ENCODE data around the gene PICALM.

PICALM gene

DNA sequence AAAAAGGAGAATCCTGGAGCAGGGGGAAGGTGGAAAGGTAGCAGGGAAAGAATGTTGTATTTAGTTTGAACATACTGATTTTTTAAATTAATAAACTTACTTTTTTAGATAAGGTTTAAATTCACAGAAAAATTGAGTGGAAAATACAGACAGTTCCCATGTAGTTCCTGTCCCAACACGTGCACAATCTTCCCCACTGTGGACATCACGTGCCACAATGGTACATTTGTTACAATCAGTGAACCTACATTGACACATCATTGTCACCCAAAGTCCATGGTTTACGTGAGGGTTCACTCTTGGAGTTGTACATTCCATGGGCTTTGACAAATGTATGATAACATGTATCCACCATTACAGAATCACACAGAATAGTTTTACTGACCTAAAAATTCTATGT lies 10.5 kb upstream of the PICALM start:
- DNase-seq: no peak

DNA sequence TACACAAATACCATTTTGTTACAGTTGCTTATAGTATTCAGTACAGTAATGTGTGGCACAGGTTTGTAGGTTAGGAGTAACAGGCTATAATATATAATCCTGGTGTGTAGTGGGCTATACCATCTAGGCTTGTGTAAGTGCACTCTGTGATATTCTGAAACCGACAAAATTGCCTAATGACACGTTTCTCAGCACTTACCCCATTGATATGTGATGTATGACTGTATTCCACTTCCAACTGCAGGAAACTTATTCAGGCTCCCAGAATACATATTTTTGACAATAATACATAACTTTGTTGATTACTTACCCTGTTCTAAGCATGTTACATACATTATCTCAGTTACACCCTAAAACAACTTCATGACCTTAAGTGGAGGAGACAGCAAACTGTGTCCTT lies 5.1 kb upstream of the PICALM start:
- no peak for DNase-seq

DNA sequence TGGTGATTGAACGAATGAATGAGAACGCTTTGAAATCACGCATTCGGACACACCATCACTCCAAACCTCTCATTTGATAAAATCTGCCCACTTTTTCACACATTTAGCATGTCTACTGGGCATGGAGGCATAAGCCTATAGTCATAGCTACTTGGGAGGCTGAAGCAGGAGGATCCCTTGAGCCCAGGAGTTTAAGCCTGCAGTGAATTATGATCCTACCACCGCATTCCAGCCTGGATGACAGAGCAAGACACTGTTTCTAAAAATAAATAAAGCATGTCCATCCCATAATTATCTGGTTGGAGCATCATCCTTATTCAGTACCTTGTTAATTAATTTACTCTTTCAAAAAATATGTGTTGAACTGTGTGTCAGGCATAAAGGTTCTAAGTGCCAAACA lies 3.3 kb upstream of the PICALM start:
- no peak for DNase-seq

DNA sequence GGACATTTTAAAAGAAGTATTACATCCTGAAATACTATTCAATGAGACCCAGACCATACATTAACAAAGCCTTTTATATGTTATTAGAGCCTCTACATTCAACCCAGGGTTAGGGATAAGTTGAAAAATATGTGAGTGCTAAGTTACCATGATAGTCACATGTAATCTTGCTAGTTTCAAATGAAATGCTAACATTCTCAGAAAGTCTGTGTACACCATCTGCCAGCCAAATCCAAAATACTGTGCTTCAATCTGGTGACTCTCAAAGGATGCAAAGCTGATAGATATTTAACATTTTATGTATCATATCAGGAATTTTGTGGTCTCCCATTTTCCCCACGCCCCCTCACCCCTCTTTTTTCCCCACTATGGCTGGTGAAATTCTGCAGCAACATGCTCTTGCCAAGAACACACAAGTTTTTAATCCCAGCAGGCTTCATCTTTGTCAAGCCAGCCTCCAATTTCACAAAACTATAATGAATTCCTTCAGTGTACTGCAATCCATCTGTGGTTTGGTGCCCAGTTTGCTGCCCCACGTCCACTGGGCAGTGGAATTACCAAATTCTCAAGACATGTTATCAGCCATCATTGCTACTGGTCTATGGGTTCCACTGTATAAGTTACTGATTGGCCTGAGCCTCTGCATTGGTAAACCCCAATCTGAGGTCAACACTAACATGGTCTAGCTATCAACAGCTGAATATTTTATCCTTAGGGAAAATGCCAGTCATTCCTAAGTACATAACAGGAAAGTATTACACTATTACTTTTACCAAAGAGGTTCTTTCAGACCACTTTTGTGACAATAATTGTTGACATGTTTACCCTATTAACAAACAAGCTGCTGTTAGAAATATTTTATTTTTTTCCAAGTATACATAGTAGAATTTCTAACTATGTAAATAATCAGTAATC lies 1.5 kb upstream of the PICALM start:
- no peak for DNase-seq

DNA sequence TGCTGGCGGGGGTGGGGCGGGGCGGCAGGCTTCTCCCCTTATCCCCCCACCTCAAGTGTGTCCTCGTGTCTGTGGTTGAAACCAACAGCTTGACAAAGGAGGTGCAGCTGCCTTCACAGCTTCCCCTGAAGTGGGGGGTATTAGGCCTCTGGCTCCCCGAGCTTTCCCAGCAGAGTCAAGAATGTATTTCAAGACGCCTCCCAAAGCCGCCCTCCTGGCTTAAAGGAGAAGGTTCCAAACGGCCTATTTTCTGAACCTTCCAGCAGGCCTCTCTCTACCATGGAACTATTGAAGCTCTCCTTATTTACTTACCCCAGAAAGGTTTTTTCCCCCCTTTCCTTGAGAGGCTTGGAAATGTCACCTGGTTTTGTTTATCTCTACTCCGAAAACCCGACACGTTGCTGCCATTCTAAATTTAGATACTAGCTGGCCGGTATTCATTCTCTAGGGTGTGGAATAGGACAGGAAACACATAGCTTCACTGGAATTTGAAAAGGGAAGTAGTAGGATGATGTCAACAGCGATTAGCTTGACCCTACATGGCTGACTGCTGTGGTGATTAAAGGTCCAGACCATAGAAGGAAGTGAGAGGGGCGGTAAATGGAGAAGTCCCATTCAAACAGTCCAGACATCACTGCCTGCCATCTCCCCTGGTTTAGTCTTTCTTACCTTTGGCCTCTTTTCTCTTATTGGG lies 671 bp upstream of the PICALM start:
- DNase-seq: peak; percentile 88 to 94

DNA sequence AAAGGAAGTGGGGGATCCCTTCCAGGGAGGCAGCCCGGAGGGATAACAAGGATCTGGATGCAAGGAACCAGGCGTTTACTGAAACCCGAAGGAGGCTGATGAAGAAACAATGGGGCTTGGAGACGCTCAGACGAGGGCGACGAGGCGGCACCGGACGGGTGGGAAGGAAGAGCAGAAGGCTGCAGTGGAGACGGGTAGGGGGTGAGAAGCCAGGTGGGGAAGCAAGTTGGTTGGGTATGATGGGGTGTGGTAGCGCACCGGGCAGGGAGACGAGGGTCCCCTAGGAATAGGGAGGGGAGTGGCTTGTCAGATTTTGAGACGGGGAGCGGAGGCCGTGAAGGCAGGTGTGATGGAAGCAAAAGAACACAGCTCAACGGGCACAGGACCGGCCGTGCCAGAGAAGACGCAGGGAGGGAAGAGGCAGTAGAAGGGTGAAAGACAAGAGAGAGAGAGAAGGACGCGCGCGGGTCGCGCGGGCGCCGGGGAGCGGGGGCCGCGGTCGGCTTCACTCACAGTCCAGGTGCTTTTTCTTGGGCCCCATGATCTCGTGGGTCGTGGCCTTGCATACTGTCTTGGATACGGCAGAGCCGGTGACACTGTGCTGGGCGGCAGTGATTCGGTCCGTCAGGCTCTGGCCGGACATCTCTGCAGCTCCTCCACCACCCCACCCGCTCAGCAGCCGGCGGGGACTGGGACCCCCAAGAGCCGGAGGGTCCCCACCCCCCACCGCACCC lies 579 bp downstream of the PICALM start:
- DNase-seq: peak in 1 of 2 experiments; percentile 61

DNA sequence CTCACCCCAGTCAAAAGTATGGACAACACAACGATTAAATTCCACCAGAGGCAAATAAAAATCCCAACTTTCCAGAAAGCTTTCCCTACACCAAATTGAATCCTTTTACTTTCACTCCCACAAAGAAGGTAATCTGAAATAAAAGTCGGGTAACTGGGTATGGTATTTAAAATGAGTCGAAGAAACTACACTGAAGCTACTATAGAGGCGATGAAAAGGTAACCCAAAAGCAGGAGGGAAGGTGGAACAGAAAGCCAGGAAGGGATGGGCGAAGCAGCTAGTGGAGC lies 1.1 kb downstream of the PICALM start:
- DNase-seq: no peak

DNA sequence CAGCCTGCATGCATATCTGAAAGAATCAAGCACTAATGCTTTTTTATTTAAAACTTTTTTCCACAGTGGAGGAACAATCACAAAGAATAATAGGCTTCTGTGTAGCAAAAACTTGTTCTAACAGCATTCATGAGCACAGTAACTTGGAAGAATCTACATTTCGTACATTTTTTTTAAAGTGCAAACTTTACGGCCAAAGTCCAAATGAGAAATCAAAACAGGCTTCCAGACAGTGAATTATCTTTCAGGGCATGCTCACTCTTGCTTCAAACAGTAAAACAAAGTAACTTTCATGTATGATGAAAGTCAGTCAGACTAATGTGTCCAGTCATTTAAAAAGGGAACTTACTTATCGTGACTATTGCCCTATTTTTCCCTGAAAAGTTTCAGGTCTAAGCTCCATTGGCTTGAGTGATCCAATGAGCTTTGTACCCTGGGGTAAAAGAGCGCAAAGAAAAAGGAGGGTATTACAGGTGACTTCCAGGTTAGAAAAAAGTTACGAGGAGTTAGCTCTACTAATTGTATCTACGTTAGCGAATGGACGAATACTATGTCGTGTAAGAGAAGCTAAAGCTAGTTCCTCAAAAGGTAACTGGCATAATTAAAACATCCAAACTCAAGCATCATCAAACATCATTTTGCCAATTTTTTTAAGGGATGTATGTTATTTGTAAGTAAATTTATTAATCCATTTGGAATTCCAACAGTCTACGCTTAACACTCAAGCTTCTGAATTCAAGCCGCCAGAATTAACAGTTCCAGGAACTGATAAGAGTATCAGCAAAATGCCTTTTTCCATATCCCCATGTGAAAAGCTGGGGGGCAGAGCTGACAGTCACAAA lies 1.7 kb downstream of the PICALM start:
- DNase-seq: no peak

DNA sequence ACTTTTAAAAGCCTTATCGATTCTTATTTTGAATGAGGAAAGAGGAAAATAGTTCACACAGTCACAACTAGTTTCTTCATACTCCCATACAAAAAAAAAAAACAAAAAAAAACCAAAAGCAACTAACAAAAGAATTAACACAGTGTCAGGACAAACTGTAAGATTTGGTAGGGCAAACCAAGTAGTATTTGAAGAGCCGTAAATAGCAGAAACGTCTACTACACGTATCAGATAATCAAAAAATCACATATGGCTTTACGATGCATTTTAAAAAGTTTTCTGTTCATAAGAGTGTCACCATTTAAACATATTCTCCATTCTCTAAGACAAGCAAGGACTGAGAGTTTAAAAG lies 2.3 kb downstream of the PICALM start:
- DNase-seq: no peak

DNA sequence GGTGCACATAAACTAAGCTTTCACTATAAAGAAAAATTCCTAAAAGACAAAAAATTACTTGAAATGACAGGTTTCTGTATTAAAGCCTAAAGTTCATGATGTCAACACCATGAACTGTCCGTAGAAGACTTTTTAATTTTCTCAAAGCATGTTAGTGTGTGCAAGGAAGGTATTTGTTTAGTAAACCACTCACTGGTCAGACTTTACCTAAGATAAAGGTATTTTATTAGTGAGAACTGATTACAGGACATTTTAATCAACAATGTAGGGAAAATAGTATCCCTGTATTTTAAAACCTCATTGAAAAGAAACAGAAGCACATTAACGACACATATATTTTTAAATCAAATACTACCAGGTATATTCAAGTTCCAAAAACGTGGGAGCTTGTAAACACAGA lies 2.9 kb downstream of the PICALM start:
- no peak for DNase-seq

DNA sequence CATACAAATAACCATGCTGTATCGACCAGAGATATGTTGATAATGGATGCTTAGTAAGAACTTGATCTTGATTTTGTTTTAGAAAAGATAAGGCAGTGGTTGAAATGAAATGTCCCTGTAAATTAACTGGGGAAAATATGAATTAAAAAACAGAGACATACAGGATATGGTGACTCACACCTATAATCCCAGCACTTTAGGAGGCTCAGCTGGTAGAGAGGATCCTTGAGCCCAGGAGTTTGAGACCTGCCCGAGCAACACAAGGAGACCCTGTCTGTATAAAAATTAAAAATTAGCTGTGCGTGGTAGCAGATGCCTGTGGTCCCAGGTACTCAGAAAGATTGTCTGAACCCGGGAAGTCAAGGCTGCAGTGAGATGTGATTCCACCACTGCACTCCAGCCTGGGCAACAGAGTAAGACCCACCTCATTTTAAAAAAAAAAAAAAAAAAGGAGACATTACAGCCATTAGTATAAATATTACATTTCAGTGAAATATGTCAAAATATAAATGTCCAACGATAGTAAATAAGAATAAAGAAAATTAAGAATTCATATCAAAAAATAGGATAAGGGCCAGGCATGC lies 4.6 kb downstream of the PICALM start:
- peak in 1 of 2 experiments; percentile 30 for DNase-seq

DNA sequence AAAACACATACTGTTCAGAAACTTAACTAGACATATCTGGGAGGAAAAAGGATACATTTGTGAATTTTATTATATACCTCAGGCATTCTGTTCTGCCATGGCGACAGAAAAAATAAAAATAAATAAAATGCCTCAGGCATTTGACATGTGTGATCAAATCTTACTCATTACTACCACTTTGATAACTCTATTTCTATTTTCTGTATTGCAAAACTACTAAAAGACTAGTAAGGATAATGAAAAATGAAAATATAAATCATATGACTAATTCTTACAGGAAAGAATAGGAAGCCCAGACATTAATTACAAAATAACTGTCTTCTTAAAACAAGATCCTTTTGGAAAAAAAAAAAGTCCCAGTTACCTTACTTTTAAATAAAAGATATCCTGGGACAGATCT lies 5.3 kb downstream of the PICALM start:
- peak in 1 of 2 experiments; percentile 35 for DNase-seq

DNA sequence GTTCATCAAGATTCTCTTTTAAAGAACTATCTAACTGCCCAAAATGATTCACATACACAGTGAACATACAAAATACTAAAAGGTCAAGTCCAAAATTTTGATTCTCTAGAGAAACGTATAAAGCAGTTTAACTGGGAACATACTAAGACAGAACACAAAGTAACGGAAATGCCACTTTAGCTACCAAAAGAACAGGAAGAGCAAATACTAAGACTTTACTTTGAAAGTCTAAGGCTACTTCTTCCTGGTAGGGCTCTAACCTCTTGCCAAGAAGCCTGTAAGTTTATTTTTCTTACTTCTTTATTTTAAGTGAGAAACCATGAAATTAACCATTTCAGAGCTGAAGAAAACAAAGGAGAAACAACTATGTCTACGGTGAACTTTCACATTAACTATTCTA lies 6.2 kb downstream of the PICALM start:
- no peak for DNase-seq

DNA sequence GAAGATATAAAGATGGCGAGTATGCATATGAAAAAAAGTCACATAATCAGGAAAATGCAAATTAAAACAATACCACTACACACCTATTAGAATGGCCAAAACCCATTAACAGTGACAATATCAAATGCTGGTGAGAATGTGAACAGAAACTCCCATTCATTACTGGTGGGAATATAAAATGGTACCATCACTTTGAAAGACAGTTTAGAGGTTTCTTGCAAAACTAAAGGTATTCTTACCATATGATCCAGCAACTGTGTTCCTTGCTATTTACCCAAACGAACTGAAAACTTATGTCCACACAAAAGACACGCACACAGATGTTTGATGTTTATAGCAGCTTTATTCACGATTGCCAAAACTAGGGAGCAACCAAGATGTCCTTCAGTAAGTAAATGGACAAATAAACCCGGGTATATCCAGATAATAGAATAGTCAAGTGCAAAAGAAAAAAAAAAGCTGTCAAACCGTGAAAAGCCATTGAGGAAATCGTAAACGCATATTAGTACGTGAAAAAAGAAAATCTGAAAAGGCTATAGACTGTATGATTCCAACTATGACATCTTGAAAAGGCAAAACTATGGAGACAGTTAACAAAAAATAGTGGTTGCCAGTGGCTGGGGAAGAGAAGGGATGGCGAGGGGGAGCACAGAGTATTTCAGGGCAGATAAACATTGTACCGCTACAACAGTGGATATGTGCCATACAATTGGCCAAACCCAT lies 7.2 kb downstream of the PICALM start:
- no peak for DNase-seq

DNA sequence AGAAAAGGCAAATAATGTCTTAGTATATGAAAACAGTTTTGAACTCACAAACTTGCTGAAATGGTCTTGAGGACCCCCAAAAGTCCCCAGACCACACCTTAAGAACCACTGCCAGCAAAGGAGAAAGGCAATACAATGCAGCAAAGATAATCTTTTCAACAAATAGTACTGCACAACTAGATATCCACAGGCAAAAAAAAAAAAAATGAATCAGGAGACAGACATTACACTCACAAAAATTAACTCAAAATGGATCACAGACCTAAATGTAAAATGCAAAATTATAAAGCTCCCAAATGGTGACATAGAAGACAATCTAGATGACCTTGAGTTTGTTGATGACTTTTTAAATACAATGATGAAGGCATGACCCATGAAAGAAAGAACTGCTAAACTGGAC lies 8.3 kb downstream of the PICALM start:
- DNase-seq: no peak

DNA sequence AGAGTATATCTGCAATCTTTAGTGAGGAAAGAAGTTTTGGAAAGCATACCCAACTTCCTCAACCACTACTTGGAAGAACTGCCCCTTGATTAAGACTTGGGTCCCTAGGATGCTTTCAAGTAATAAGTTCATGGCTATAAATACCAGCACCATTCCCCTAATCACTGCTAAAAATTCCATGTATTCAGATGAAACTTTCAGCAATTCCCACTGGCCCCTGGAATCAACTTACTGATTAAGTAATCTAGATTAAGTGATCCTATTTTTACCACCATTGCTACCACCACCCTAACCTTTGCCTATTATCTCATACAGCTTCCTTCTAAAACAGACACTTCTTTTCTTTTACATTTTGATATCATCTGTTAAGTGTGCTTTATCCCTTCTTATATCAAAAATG lies 10.5 kb downstream of the PICALM start:
- DNase-seq: no peak

DNA sequence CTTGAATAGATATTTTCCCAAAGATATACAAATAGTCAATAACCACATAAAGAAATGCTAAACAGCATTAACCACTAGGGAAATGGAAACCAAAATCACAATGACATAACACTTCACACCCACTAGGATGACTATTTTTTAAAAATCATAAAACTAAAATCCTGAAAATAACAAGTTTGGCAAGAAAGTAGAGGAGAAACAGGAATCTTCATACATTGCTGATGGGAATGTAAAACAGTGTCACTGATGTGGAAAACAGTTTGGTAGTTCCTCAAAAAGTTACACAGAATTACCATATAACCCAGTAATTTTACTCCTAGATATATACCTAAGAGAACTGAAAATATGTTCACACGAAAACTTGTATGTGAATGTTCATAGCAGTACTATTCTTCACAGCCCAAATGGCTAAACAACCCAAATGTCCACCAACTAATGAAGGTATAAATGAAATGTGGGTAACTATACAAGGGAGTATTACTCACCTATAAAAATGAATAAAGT lies 12.5 kb downstream of the PICALM start:
- DNase-seq: no peak

DNA sequence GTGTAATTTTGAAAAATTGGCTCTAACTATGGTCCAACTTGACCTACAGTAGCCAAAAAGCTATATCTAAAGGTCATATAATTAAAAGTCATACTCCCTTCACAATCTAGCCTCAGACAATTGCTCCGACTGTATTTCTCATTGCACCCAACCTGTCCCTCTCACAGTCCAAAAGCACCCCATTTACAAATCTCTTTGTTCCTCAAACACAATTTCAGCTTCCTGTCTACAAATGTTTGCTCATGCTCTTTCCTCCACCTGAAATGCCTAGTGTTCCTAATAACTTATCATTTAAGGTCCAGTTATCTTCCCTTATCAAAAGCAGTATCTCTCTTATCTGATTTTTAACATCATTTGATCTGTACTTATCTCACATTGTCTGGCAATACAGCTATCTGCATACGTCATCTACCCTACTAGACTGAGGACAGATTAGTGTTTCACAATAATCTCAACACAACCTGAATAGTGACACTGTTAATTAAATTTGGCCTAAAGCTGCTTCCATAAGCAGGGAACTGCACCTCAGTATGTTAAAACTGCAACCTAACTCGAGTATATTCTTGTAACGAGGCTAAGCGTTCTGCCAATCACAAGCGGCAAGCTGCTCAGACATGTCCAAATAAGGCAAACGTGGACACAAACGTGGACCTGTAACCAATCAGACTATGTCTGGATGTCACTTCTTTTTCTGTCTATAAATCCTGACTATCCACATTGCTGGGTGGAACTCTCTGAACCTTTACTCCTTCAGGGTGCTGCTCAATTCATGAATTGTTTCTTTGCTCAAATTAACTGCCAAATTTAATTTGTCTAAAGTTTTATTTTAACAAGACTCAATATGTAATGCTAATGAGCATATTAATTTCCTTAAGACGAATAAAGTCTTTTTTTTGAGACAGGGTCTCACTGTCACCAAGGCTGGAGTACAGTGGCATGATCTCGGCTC lies 15.9 kb downstream of the PICALM start:
- no peak for DNase-seq

DNA sequence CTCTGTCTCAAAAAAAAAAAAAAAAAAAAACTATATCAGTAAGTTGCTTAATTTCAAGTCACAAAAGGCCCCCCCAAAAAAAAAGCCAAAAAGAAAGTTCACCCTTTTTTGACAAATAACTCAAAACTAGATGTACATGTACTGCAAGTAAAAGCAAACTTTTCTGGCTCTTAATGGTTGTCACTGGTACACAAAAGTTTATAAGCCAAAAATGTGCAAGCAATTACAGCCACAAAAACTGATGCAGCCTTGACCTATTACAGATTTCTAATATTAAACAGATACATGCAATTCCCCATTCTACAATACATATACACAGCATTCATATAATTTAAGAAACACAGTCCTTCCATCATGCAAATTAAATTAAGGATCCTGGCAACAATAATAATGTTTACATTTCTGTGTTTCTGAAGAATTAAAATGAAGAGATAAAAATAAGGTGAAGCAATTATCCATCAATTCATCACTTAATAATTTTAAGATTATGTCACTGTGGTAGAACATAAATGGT lies 18.6 kb downstream of the PICALM start:
- DNase-seq: no peak

DNA sequence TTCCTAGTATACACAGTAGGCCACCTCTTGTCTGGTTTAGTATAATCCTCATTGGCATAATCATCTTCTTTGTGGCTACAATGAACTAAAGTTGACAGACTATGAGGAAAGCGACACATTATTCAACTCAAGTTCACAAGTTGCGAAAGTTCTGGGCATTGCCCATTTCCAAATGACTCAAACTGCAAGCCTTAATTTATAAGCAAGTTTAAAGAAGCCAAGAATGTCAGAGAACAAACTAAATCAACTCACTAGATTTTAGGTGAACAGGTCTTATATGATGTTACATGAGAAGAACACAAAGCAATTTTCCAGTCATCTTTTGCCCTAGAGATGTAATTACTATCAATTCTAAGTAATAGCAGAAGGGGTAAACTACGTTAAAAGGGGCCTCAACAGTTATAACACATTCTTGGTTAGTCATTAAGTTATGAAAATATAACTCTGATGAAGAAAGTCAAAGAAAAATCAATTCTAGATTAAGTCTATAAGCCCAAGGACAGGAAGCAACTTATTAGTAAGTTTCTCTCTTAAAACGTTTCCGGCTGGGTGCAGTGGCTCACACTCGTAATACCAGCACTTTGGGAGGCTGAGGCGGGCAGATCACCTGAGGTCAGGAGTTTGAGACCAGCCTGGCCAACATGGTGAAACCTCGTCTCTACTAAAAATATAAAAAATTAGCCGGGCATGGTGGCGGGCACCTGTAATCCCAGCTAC lies 21.5 kb downstream of the PICALM start:
- no peak for DNase-seq

Data from SW 1271 (cell line).